ENCODE data around the gene ACAT2. TPM values are rescaled to one million over a fixed set of nuclear protein-coding genes. Genes with fewer than 3 reads are reported as not detected.
"Not testable (repeated sequence)": the region's sequence is repeated elsewhere in the genome, so short reads cannot be mapped to it uniquely, and the experiment has no call there.

Gene ACAT2
- total RNA-seq = 1 to 10 TPM; 1.3 to 9.9 (median 7.3) TPM
- polyA plus RNA-seq = 10 to 100 TPM in 1 of 2 donors, 1 to 10 TPM in 1; 2.8 to 18.1 TPM
- long read RNA-seq, donor 1, transcript ACAT2-201 (9 exons, 3,180 nt) = major isoform, 10 of 12 reads
- long read RNA-seq, donor 1, partial matches to known transcripts = 1 of 12 reads
- long read RNA-seq, donor 1, other reads (novel, unspliced or antisense) = 1 of 12 reads
- long read RNA-seq, donor 2, transcript ACAT2-201 (9 exons, 3,180 nt) = major isoform, 36 of 43 reads
- long read RNA-seq, donor 2, partial matches to known transcripts = 1 of 43 reads
- long read RNA-seq, donor 2, other reads (novel, unspliced or antisense) = 6 of 43 reads
- long read RNA-seq, donor 3, transcript ACAT2-201 (9 exons, 3,180 nt) = major isoform, 12 of 13 reads
- long read RNA-seq, donor 3, partial matches to known transcripts = 0 of 13 reads
- long read RNA-seq, donor 3, other reads (novel, unspliced or antisense) = 1 of 13 reads

- TF ChIP-seq POLR2A (IDR thresholded peaks at IDR 0.05) (peak; percentile 11 to 53), CTCF (IDR thresholded peaks at IDR 0.05) (peak in 2 of 12 donors; percentile 14 to 15)
- Histone ChIP-seq H3K4me3 (peak within 1 kb of the TSS; percentile 77 to 100 (median 94)), H3K27ac (peak within 1 kb of the TSS; percentile 90 to 100 (median 98)), H3K4me1 (peaks cover 0 to 25% (median 12%) of the 10 kb centered on the region in 12 donors), H3K9me3 (no peaks in the 10 kb centered on the region), H3K27me3 (no peaks in the 10 kb centered on the region), H3K36me3 (peaks cover 0 to 48% (median 31%) of the 10 kb centered on the region in 9 donors)
- ATAC-seq (peak; percentile 98 to 99 (median 99)), DNase-seq (peak; percentile 95 to 98 (median 97))
- intact Hi-C loops (cut with DNase I) = loop anchor here in 6 of 10 donors (1.0 to 10.0 kb wide), 7 partner anchors 27 to 69 kb away; partner anchors contain the start of genes SOD2 (in 4 of the 6), WTAP (in 4 of the 6) and TCP1 (in 2 of the 6)
- WGBS, 4 donors = 0 to 1% (median 1%) methylated on average over 47 to 76 of the region's 76 CpGs
Observed at GRCh38 chr6:159761873-159762680, at the start of gene ACAT2. Gene ACAT2, plus strand, starts transcription at chr6:159762045. Its CDS starts 43 bp downstream, at chr6:159762088.

- H3K27ac ChIP-seq; DNase-seq; H3K9me3 ChIP-seq; ATAC-seq; H3K27me3 ChIP-seq; H3K36me3 ChIP-seq; intact Hi-C loops (cut with DNase I); H3K4me3 ChIP-seq: not testable (repeated sequence)
- 92 to 96% (median 93%) methylated on average over 3 of the region's 3 CpGs for WGBS, 4 donors
- H3K4me1 ChIP-seq = peaks cover 4 to 34% (median 23%) of the 10 kb centered on the region in 12 donors
Observed at GRCh38 chr6:159712389-159712788, 49.5 kb upstream of the ACAT2 start.

- ATAC-seq (no peak), DNase-seq (no peak)
- peaks cover 4 to 43% (median 23%) of the 10 kb centered on the region in 12 donors for H3K4me1 ChIP-seq
- TF ChIP-seq POLR2A (IDR thresholded peaks at IDR 0.05) (no peak), CTCF (IDR thresholded peaks at IDR 0.05) (no peak)
- no peaks in the 10 kb centered on the region for H3K27me3 ChIP-seq
- intact Hi-C loops (cut with DNase I) = no loop called here
- peak overlapping the region in 2 of 12 donors; percentile 1 to 90 for H3K27ac ChIP-seq
- no peaks in the 10 kb centered on the region for H3K9me3 ChIP-seq
- no peak overlapping the region for H3K4me3 ChIP-seq
- 86 to 94% (median 88%) methylated on average over 7 of the region's 7 CpGs for WGBS, 4 donors
- no peaks in the 10 kb centered on the region for H3K36me3 ChIP-seq
Observed at GRCh38 chr6:159713984-159714383, 47.9 kb upstream of the ACAT2 start.

GRCh38 chr6:159714404-159714803, 47.4 kb upstream of the ACAT2 start:
- Histone ChIP-seq H3K27ac (peak overlapping the region in 4 of 12 donors; percentile 1 to 90 (median 50)), H3K27me3 (no peaks in the 10 kb centered on the region), H3K9me3 (no peaks in the 10 kb centered on the region), H3K4me3 (no peak overlapping the region), H3K36me3 (no peaks in the 10 kb centered on the region), H3K4me1 (peaks cover 4 to 43% (median 23%) of the 10 kb centered on the region in 12 donors)
- intact Hi-C loops (cut with DNase I) = no loop called here
- no peak for TF ChIP-seq POLR2A (IDR thresholded peaks at IDR 0.05)
- TF ChIP-seq CTCF (IDR thresholded peaks at IDR 0.05) = no peak
- 52 to 80% (median 71%) methylated on average over 5 of the region's 5 CpGs for WGBS, 4 donors
- no peak for DNase-seq
- ATAC-seq = peak in 2 of 4 donors; percentile 6 to 50

Measured in heart left ventricle (tissue), 16 donors.